HG03045 (cell line): ENCODE data around the gene FNDC5.

ENCODE experiments used
- ATAC-seq: cut with Tn5 transposase; IDR thresholded peaks from one replicate; pipeline ENCODE4 v1.9.1; 2021; ENCODE audit warnings: mild to moderate bottlenecking, moderate library complexity; ENCODE audit not compliant: unreplicated experiment

The FNDC5 gene

GRCh38 chr1:32867151-32867550 lies 3.6 kb downstream of the FNDC5 start:
- ATAC-seq = no peak

- ATAC-seq = no peak
Measured at GRCh38 chr1:32865639-32866405, 4.9 kb downstream of the FNDC5 start.

- no peak for ATAC-seq
Measured at GRCh38 chr1:32864375-32865019, 6.2 kb downstream of the FNDC5 start.

GRCh38 chr1:32863881-32864245 lies 6.8 kb downstream of the FNDC5 start:
- no peak for ATAC-seq

GRCh38 chr1:32863218-32863880 lies 7.4 kb downstream of the FNDC5 start:
- no peak for ATAC-seq

- ATAC-seq = no peak
Measured at GRCh38 chr1:32861904-32862695, 8.6 kb downstream of the FNDC5 start.

GRCh38 chr1:32860566-32860965 lies 10.1 kb downstream of the FNDC5 start:
- no peak for ATAC-seq

- no peak for ATAC-seq
Measured at GRCh38 chr1:32859915-32860314, 10.8 kb downstream of the FNDC5 start.

GRCh38 chr1:32858791-32859190 lies 11.9 kb downstream of the FNDC5 start:
- ATAC-seq = no peak

- no peak for ATAC-seq
Measured at GRCh38 chr1:32858136-32858535, 12.6 kb downstream of the FNDC5 start.

- ATAC-seq = no peak
Measured at GRCh38 chr1:32855861-32856617, 14.7 kb downstream of the FNDC5 start.

- ATAC-seq = no peak
Measured at GRCh38 chr1:32848354-32849063, 22.2 kb downstream of the FNDC5 start.

- no peak for ATAC-seq
Measured at GRCh38 chr1:32831878-32832277, 38.8 kb downstream of the FNDC5 start.

- ATAC-seq = no peak
Measured at GRCh38 chr1:32830092-32830852, 40.4 kb downstream of the FNDC5 start.

- ATAC-seq = no peak
Measured at GRCh38 chr1:32828341-32828740, 42.4 kb downstream of the FNDC5 start.

- no peak for ATAC-seq
Measured at GRCh38 chr1:32825181-32825580, 45.5 kb downstream of the FNDC5 start.

- ATAC-seq = no peak
Measured at GRCh38 chr1:32818804-32819541, 51.7 kb downstream of the FNDC5 start.
